HepG2 (cell line): ENCODE data around the gene UBE2D4. TPM values are rescaled to one million over a fixed set of nuclear protein-coding genes. Genes with fewer than 3 reads are reported as not detected.
A peak's percentile ranks its signal among the peaks of the same experiment; 100 is the strongest.

Experiments used
- ADNP ChIP-seq: sonication (generic); formaldehyde crosslinking; IDR thresholded peaks from 2 replicates; pipeline ENCODE4 v1.4.0; 2020; ENCODE audit warnings: missing genetic modification reagents
- DMAP1 ChIP-seq: IDR thresholded peaks from 2 replicates; pipeline ENCODE4 v1.6.1; 2016
- FOXO1 ChIP-seq: sonication (generic); formaldehyde crosslinking; IDR thresholded peaks from 2 replicates; pipeline ENCODE4 v1.4.0; 2020; ENCODE audit warnings: missing genetic modification reagents
- ISL2 ChIP-seq: sonication (generic); formaldehyde crosslinking; IDR thresholded peaks from 2 replicates; pipeline ENCODE4 v1.5.0; 2020; ENCODE audit warnings: missing genetic modification reagents
- LCORL ChIP-seq, 2 experiments: fragments of 450-650 bp in 1 of 2; sonication (generic) in 1 of 2; formaldehyde crosslinking in 1 of 2; IDR thresholded peaks; 2 replicates each; pipeline versions ENCODE4 v1.5.0 to v1.6.1; 2017 to 2020; ENCODE audit warnings: antibody characterized with exemption in 1 of 2, missing genetic modification reagents in 1 of 2
- NFYC ChIP-seq: IDR thresholded peaks from 2 replicates; pipeline ENCODE4 v1.6.1; 2016; ENCODE audit warnings: missing genetic modification reagents, missing compliant biosample characterization
- PHF8 ChIP-seq: sonication (generic); formaldehyde crosslinking; IDR thresholded peaks from 2 replicates; pipeline ENCODE4 v1.5.0; 2020; ENCODE audit warnings: missing genetic modification reagents
- POLR2AphosphoS2 ChIP-seq: IDR thresholded peaks from 2 replicates; pipeline ENCODE4 v1.6.1; 2011; ENCODE audit warnings: low read depth, low read length, improper control_type of control experiment
- RARA ChIP-seq: IDR thresholded peaks from 2 replicates; pipeline ENCODE4 v1.6.1; 2016; ENCODE audit warnings: missing genetic modification reagents, missing compliant biosample characterization
- RFXAP ChIP-seq: sonication (generic); formaldehyde crosslinking; IDR thresholded peaks from 2 replicates; pipeline ENCODE4 v1.4.0; 2020; ENCODE audit warnings: missing genetic modification reagents, borderline replicate concordance
- RXRB ChIP-seq: IDR thresholded peaks from 2 replicates; pipeline ENCODE4 v1.6.1; 2016; ENCODE audit warnings: borderline replicate concordance, missing genetic modification reagents, missing compliant biosample characterization
- SKI ChIP-seq: fragments of 450-650 bp; IDR thresholded peaks from one replicate; pipeline ENCODE4 v1.6.1; 2018; ENCODE audit warnings: mild to moderate bottlenecking; ENCODE audit not compliant: partially characterized antibody
- SKIL ChIP-seq: sonication (generic); formaldehyde crosslinking; IDR thresholded peaks from 2 replicates; pipeline ENCODE4 v1.8.0; 2022; ENCODE audit warnings: missing genetic modification reagents, mild to moderate bottlenecking, moderate library complexity, borderline replicate concordance
- SMC3 ChIP-seq: IDR thresholded peaks from 2 replicates; pipeline ENCODE4 v1.6.1; 2011; ENCODE audit warnings: low read length, improper control_type of control experiment
- USF2 ChIP-seq, 2 experiments: sonication (generic) in 1 of 2; formaldehyde crosslinking in 1 of 2; IDR thresholded peaks; 2 replicates each; pipeline versions ENCODE4 v1.5.1 to v1.6.1; 2011 to 2020; ENCODE audit warnings: borderline replicate concordance in 1 of 2, low read depth in 1 of 2, low read length in 1 of 2, mild to moderate bottlenecking in 1 of 2, missing genetic modification reagents in 1 of 2, moderate library complexity in 1 of 2
- ZBTB20 ChIP-seq: sonication (generic); formaldehyde crosslinking; IDR thresholded peaks from 2 replicates; pipeline ENCODE4 v1.8.1; 2023; ENCODE audit warnings: missing genetic modification reagents, low read depth, mild to moderate bottlenecking, borderline replicate concordance
- ZBTB26 ChIP-seq: IDR thresholded peaks from 2 replicates; pipeline ENCODE4 v1.6.1; 2016; ENCODE audit warnings: missing compliant biosample characterization, missing genetic modification reagents, borderline replicate concordance
- ZNF225 ChIP-seq: sonication (generic); formaldehyde crosslinking; IDR thresholded peaks from 2 replicates; pipeline ENCODE4 v1.4.0; 2020; ENCODE audit warnings: mild to moderate bottlenecking, missing genetic modification reagents
- ZNF331 ChIP-seq: sonication (generic); formaldehyde crosslinking; IDR thresholded peaks from 2 replicates; pipeline ENCODE4 v1.4.0; 2020; ENCODE audit warnings: missing genetic modification reagents
- ZNF512 ChIP-seq: sonication (generic); formaldehyde crosslinking; IDR thresholded peaks from 2 replicates; pipeline ENCODE4 v1.4.0; 2020; ENCODE audit warnings: mild to moderate bottlenecking, missing genetic modification reagents
- ZNF552 ChIP-seq: sonication (generic); formaldehyde crosslinking; IDR thresholded peaks from 2 replicates; pipeline ENCODE4 v1.9.0; 2022; ENCODE audit warnings: missing genetic modification reagents, mild to moderate bottlenecking, borderline replicate concordance
- ZNF576 ChIP-seq: sonication (generic); formaldehyde crosslinking; IDR thresholded peaks from 2 replicates; pipeline ENCODE4 v1.4.0; 2020; ENCODE audit warnings: mild to moderate bottlenecking, missing genetic modification reagents
- ZNF589 ChIP-seq: sonication (generic); formaldehyde crosslinking; conservative IDR thresholded peaks from 2 replicates; pipeline ENCODE4 v1.8.0; 2022; ENCODE audit warnings: mild to moderate bottlenecking, moderate library complexity, missing genetic modification reagents
- ZNF703 ChIP-seq: sonication (generic); formaldehyde crosslinking; IDR thresholded peaks from 2 replicates; pipeline ENCODE4 v1.5.1; 2020; ENCODE audit warnings: missing genetic modification reagents, mild to moderate bottlenecking, moderate library complexity, borderline replicate concordance
- ZNF83 ChIP-seq: sonication (generic); formaldehyde crosslinking; IDR thresholded peaks from 2 replicates; pipeline ENCODE4 v1.4.0; 2020; ENCODE audit warnings: missing genetic modification reagents, mild to moderate bottlenecking, borderline replicate concordance
- polyA plus RNA-seq, 8 experiments: library from polyadenylated mRNA; depleted of rRNA in 3 of 8; stranded (reverse) in 7 of 8; unstranded in 1 of 8; fragments of >200 nt; fragmentation: Illumina TruSeq in 4 of 8; extraction: Trizol in 4 of 8; gene quantifications; 2 replicates each; pipeline versions ENCODE4 v1.2.1 to v1.2.3, GENCODE V29; 2011 to 2016; ENCODE audit warnings: low read depth in 4 of 8, missing spikeins in 1 of 8, mixed read lengths in 1 of 8; ENCODE audit not compliant: insufficient read depth in 1 of 8
- total RNA-seq, 5 experiments: library from RNA; depleted of rRNA; stranded (reverse); fragments of >200 nt; fragmentation: Illumina TruSeq; extraction: Trizol; gene quantifications; 2 replicates each; pipeline ENCODE4 v1.2.3, GENCODE V29; 2016; ENCODE audit warnings: low read depth in 1 of 5

UBE2D4 gene
- total and polyA plus RNA-seq, 2 of the 13 experiments (the other 11 are each of a cell fraction or from before 2014, with no cell fraction given) = 9.9 to 16.0 TPM

GRCh38 chr7:43926798-43927123 is 525 bp downstream of the UBE2D4 start (continued):
- TF ChIP-seq SKI (no peak), ZNF225 (no peak), ZNF83 (CRISPR knock-in tag) (no peak), ZNF512 (CRISPR knock-in tag) (no peak), ZNF576 (CRISPR knock-in tag) (peak; percentile 25; the same call in 1 of the 2 replicates), SKIL (no peak), ZBTB26 (CRISPR knock-in tag) (peak; percentile 93; the same call in 1 of the 2 replicates), ADNP (CRISPR knock-in tag) (no peak), RXRB (CRISPR knock-in tag) (no peak), SMC3 (no peak), NFYC (no peak), DMAP1 (CRISPR knock-in tag) (no peak), RFXAP (no peak), ISL2 (CRISPR knock-in tag) (no peak), POLR2AphosphoS2 (no peak), USF2 (IDR thresholded peaks at IDR 0.05; ENCODE audit: low read depth, low read length) (no peak), USF2 (CRISPR knock-in tag; IDR thresholded peaks at IDR 0.05; ENCODE audit: borderline replicate concordance) (no peak), ZNF703 (CRISPR knock-in tag) (0 out of 2 replicates have a peak, but pooled peaks have one; percentile 2), LCORL (IDR thresholded peaks at IDR 0.05) (no peak), LCORL (CRISPR knock-in tag; IDR thresholded peaks at IDR 0.05) (0 out of 2 replicates have a peak, but pooled peaks have one; percentile 4), FOXO1 (no peak; the same call in 1 of the 2 replicates), PHF8 (CRISPR knock-in tag) (no peak), ZNF331 (CRISPR knock-in tag) (no peak), ZBTB20 (CRISPR knock-in tag) (no peak), ZNF589 (CRISPR knock-in tag) (no peak), RARA (CRISPR knock-in tag) (no peak), ZNF552 (CRISPR knock-in tag) (no peak)
